Stimulated activated CD4-positive, alpha-beta T cell treated with anti-CD3 and anti-CD28 coated beads, Interleukin-4, amount 100 ng/mL, for 48 hours (primary cell): ENCODE results near the gene FAM111B.

Experiments
- DNase-seq, 2 donors: peaks; one replicate each; pipeline ENCODE4 v3.0.0-alpha.2; 2020; ENCODE audit warnings: low read depth in 2 of 2

Gene FAM111B

GRCh38 chr11:59157433-59157832 is 50.4 kb downstream of the FAM111B start:
- DNase-seq, result no peak

- DNase-seq, result no peak
These were observed 51.4 kb downstream of the FAM111B start for GRCh38 chr11:59158206-59159068.

- DNase-seq, result no peak
These were observed 57.0 kb downstream of the FAM111B start for GRCh38 chr11:59164028-59164427.

- DNase-seq, result peak; percentile 88 to 91
These were observed 64.7 kb downstream of the FAM111B start, which contains the start of gene DTX4 for GRCh38 chr11:59171508-59172322. TSS of gene DTX4 (plus strand) at chr11:59172132. CDS start at chr11:59172596, 464 bp downstream.

- DNase-seq, result no peak
These were observed 65.5 kb downstream of the FAM111B start for GRCh38 chr11:59172345-59173079.

- no peak for DNase-seq
These were observed 66.3 kb downstream of the FAM111B start for GRCh38 chr11:59173080-59173963.

- DNase-seq, result no peak
These were observed 67.1 kb downstream of the FAM111B start for GRCh38 chr11:59173964-59174663.

GRCh38 chr11:59174664-59175033 is 67.6 kb downstream of the FAM111B start:
- DNase-seq, result no peak

- no peak for DNase-seq
These were observed 68.1 kb downstream of the FAM111B start for GRCh38 chr11:59175091-59175501.

- no peak for DNase-seq
These were observed 69.3 kb downstream of the FAM111B start for GRCh38 chr11:59176330-59176729.
